ENCODE measurements around the gene ACTRT2. TPM values are rescaled to one million over a fixed set of nuclear protein-coding genes. Genes with fewer than 3 reads are reported as not detected.

The ACTRT2 gene
- total RNA-seq, 4 donors from 2014 or later: not detected

GRCh38 chr1:2999138-2999537 lies 22.1 kb upstream of the ACTRT2 start:
- peaks cover 10 to 21% (median 20%) of the 10 kb centered on the region in 3 donors for H3K27me3 ChIP-seq
- intact Hi-C loops (cut with DNase I; ENCODE audit: low total_unique reads): no loop called here
- no peak for DNase-seq
- in situ Hi-C loops (cut with MboI; ENCODE audit: low sequenced_read_pairs in 4 of 4): no loop called here
- H3K4me3 ChIP-seq: no peak overlapping the region
- H3K27ac ChIP-seq: no peak overlapping the region
- H3K9me3 ChIP-seq: peaks cover 0 to 6% (median 0%) of the 10 kb centered on the region in 3 donors
- ATAC-seq: no peak
- H3K4me1 ChIP-seq: no peaks in the 10 kb centered on the region
- TF ChIP-seq CTCF (IDR thresholded peaks at IDR 0.05 in 4 of 5, conservative IDR thresholded peaks at IDR 0.05 in 1 of 5) (no peak), POLR2A (IDR thresholded peaks at IDR 0.05) (no peak)
- H3K36me3 ChIP-seq: no peaks in the 10 kb centered on the region

GRCh38 chr1:2999571-2999970 lies 21.7 kb upstream of the ACTRT2 start:
- no peak for TF ChIP-seq CTCF (IDR thresholded peaks at IDR 0.05 in 4 of 5, conservative IDR thresholded peaks at IDR 0.05 in 1 of 5)
- TF ChIP-seq POLR2A (IDR thresholded peaks at IDR 0.05): no peak
- H3K9me3 ChIP-seq: peaks cover 0 to 6% (median 0%) of the 10 kb centered on the region in 3 donors

GRCh38 chr1:3000214-3000613 lies 21.1 kb upstream of the ACTRT2 start:
- Histone ChIP-seq H3K36me3 (no peaks in the 10 kb centered on the region), H3K27me3 (peaks cover 11 to 29% (median 25%) of the 10 kb centered on the region in 3 donors), H3K4me3 (no peak overlapping the region), H3K27ac (no peak overlapping the region), H3K9me3 (peaks cover 0 to 6% (median 0%) of the 10 kb centered on the region in 3 donors), H3K4me1 (no peaks in the 10 kb centered on the region)
- intact Hi-C loops (cut with DNase I; ENCODE audit: low total_unique reads) (no loop called here), in situ Hi-C loops (cut with MboI; ENCODE audit: low sequenced_read_pairs in 4 of 4) (loop anchor here (10.0 to 25.0 kb wide), 4 partner anchors 287 to 425 kb away; no protein-coding TSS in a partner anchor)
- no peak for ATAC-seq
- TF ChIP-seq POLR2A (IDR thresholded peaks at IDR 0.05) (no peak), CTCF (IDR thresholded peaks at IDR 0.05 in 4 of 5, conservative IDR thresholded peaks at IDR 0.05 in 1 of 5) (no peak)
- DNase-seq: no peak

More at GRCh38 chr1:2999571-2999970, 21.7 kb upstream of the ACTRT2 start:
- in situ Hi-C loops (cut with MboI; ENCODE audit: low sequenced_read_pairs in 4 of 4) (no loop called here), intact Hi-C loops (cut with DNase I; ENCODE audit: low total_unique reads) (no loop called here)
- no peak overlapping the region for H3K27ac ChIP-seq
- ATAC-seq (no peak), DNase-seq (no peak)
- peaks cover 11 to 25% (median 21%) of the 10 kb centered on the region in 3 donors for H3K27me3 ChIP-seq
- H3K36me3 ChIP-seq: no peaks in the 10 kb centered on the region
- no peak overlapping the region for H3K4me3 ChIP-seq
- no peaks in the 10 kb centered on the region for H3K4me1 ChIP-seq

- in situ Hi-C loops (cut with MboI; ENCODE audit: low sequenced_read_pairs in 4 of 4) (loop anchor here (10.0 to 25.0 kb wide), 4 partner anchors 286 to 424 kb away; no protein-coding TSS in a partner anchor), intact Hi-C loops (cut with DNase I; ENCODE audit: low total_unique reads) (no loop called here)
- ATAC-seq (no peak), DNase-seq (no peak)
- TF ChIP-seq POLR2A (IDR thresholded peaks at IDR 0.05) (no peak), CTCF (IDR thresholded peaks at IDR 0.05 in 4 of 5, conservative IDR thresholded peaks at IDR 0.05 in 1 of 5) (no peak)
- Histone ChIP-seq H3K36me3 (no peaks in the 10 kb centered on the region), H3K27me3 (peaks cover 11 to 30% (median 23%) of the 10 kb centered on the region in 3 donors), H3K27ac (no peak overlapping the region), H3K4me1 (no peaks in the 10 kb centered on the region), H3K4me3 (no peak overlapping the region), H3K9me3 (peaks cover 0 to 6% (median 0%) of the 10 kb centered on the region in 3 donors)
These were observed 20.4 kb upstream of the ACTRT2 start for GRCh38 chr1:3000671-3001470.

Data from gastrocnemius medialis (tissue), 4 donors.